T follicular helper cell (primary cell): ENCODE results near the gene CD14.
"Not testable (repeated sequence)": the region's sequence is repeated elsewhere in the genome, so short reads cannot be mapped to it uniquely, and the experiment has no call there.

Experiments used
- DNase-seq: peaks from one replicate; pipeline ENCODE4 v3.0.0-alpha.2; 2020; ENCODE audit warnings: low read depth

Gene CD14

DNA sequence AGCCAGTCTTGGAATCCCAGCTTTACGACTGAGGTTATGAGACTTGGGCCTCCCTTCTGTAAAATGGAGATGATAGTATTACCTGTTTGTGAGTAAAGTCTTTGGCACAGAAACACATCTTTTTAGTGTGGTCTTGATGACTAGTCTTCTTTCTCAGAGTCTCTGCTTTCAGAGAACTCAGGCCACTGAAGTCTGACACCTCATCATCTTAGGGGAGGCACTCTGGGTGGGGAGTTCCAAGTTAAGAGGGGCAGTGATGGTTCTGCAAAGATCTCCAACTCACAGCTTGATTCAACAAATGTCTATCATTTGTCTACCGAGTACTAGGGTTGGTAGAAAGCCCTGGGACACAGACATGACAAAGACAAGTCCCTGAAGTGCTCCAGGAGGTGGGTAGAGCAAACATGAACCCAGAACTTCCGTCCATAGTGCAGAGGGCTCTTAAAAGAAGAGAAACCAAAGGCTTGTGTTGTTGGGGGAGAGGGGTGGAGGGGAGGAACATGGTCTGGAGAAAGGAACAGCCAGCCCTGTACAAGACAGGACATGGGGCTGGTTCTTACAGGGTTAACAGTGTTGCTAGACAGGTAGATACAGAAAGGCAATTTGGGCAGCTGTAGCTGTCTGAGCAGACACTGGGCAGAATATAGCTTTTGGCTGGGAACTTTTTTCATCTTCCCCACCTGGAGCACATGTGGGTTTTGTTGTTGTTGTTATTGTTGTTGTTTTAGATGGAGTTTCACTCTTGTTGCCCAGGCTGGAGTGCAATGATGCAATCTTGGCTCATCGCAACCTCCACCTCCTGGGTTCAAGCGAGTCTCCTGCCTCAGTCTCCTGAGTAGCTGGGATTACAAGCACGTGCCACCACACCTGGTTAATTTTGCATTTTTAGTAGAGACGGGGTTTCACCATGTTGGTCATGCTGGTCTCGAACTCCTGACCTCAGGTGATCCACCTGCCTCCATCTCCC lies 2.6 kb upstream of the CD14 start:
- DNase-seq, result no peak

GRCh38 chr5:140634103-140634502 lies 1.1 kb upstream of the CD14 start:
- no peak for DNase-seq

DNA sequence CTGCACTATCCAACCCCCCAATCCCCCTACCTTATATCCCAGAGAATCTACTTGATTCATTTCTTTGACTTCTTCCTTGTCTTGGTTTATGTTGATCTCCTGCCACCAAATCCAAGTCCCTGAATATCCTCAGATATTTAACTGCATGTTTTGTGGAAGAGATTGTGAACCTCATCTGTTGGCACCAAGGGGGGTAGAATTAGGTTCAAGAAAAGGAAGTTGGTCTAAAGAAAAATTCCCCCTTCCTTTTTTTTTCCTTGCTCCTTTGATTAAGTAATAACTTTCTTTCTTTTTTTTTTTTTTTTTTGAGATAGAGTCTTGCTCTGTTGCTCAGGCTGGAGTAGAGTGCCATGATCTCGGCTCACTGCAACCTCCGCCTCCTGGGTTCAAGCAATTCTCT lies 526 bp upstream of the CD14 start:
- DNase-seq, result no peak

GRCh38 chr5:140632366-140633020 lies 482 bp downstream of the CD14 start:
- no peak for DNase-seq

DNA sequence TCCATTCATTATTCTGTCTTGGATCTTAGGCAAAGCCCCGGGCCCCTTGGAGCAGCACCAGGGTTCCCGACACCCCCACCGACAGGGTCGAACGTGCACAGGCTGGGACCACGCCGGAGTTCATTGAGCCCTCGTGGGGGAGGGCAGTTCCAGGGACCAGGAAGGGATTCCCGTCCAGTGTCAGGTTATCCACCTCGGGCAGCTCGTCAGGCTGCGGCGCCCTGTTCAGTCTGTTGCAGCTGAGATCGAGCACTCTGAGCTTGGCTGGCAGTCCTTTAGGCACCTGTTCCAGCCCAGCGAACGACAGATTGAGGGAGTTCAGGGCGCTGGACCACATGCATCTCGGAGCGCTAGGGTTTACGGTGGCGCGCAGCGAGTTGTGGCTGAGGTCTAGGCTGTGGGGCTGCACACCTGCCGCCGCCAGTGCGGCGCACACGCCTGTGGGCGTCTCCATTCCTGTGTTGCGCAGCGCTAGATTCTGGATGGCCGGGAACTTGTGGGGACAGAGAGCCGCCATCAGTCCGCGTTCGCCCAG lies 1.1 kb downstream of the CD14 start:
- DNase-seq, result no peak

GRCh38 chr5:140631036-140631417 lies 1.9 kb downstream of the CD14 start:
- no peak for DNase-seq

DNA sequence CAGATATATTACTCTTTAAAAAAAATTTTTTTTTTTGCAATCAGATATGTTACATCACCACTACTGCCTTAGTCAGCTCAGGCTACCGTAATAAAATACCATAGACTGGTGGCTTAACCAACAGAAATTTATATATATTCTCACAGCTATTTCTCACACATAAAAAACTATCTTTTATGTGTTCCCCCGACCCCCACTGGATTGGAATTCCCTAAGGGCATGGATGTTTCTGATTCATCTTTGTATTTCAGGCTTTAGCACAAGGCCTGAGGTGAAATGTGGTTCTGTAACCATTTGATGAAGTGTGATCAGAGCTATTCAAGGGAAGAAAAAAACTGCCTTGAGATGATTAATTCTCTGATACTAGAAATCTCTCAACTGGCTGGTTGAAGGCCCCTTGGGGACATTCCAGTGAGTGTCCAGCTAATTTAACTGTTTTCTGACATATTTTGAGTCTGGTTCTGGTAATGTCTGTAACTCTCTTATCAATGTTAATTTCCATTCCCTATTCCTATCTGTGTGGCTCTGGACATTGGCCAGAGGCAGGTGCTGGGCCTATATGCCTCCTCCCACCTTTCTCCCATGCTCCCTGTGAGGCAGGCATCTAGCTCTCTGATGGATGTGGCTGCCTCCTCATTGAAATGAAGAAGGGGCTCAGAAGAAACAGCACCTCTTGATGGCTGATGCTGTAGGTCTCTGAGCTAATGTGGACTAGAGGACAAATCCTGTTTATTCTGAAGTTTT lies 2.5 kb downstream of the CD14 start:
- no peak for DNase-seq

DNA sequence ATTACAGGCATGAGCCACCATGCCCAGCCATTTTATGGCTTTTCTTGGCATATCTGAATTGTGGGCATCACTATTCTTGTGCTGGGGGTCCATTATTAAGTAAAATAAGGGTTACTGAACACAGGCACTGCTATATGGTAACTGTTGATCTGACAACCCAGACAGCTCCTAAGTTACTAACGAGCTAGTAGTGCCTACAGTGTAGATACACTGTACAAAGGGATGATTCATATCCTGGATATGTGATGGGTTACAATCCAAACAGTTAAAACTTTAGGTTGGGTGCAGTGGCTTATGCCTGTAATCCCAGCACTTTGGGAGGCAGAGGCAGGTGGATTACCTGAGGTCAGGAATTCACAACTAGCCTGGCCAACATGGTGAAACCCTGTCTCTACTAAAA lies 4.3 kb downstream of the CD14 start:
- DNase-seq, result no peak

GRCh38 chr5:140627972-140628371 lies 5.0 kb downstream of the CD14 start:
- no peak for DNase-seq

DNA sequence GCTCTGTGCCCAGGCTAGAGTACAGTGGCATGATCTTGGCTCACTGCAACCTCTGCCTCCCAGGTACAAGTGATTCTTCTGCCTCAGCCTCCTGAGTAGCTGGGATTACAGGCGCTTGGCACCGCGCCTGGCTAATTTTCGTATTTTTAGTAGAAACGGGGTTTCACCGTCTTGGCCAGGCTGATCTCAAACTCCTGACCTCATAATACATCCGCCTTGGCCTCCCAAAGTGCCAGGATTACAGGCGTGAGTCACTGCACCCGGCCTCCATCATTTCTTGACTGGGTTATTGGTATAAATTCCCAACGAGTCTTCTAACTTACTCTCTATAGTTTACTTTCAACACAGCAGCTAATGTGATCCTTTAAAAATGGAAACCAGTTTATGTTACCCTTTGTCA lies 8.1 kb downstream of the CD14 start:
- not testable (repeated sequence) for DNase-seq

GRCh38 chr5:140623061-140623460 lies 9.9 kb downstream of the CD14 start:
- DNase-seq, result not testable (repeated sequence)

- DNase-seq, result no peak
These were observed 10.7 kb downstream of the CD14 start for GRCh38 chr5:140622301-140622700.

- DNase-seq, result no peak
These were observed 21.9 kb downstream of the CD14 start for GRCh38 chr5:140611020-140611521.

DNA sequence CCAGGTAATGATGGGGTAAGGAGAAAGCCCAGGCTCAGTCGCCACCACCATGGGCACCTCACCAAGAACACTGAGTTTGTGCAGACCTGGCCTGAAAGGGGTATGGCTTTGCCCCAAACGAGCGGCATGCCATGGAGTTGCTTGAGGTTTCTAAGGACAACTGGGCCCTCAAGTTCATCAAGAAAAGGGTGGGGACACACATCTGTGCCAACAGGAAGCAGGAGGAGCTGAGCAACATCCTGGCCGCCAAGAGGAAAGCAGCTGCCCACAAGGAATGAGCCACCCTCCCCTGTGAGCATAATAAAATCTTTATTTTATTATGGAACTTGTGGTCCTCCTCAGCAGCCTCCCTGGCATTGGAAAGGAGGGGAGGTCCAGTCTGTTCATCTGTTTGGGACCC lies 23.8 kb downstream of the CD14 start:
- DNase-seq, result no peak

DNA sequence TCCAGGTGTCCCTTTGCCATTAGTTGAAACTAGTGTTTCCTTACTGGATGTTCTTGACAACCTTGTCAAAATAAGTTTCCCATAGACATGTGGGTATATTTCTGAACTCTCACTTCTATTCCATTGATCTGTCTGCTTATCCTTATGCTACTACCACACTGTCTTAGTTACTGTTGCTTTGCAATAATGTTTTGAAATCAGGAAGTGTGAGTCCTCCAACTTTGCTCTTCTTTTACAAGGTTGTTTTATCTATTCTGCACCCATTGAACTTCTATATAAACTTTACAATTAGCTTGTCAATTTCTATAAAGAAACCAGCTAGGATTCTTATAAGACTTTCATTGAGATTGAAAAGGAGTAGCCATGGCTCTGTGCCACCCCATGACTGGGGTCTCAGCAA lies 24.3 kb downstream of the CD14 start:
- no peak for DNase-seq

DNA sequence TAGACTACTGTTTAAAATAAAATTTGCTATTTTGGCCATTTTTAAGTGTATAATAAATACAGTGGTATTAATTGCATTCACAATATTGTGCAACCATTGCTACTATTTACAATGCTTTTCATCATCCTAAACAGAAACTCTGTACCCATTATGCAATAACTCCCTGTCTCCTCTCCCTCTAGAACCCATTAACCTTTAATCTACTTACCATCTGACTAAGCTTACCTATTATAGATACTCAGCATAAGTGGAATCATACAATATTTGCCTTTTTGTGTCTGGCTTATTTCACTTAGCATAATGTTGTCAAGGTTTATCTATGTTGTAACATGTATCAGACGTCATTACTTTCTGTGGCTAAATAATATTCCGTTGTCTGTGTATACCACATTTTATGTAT lies 25.9 kb downstream of the CD14 start:
- no peak for DNase-seq

GRCh38 chr5:140605879-140606278 lies 27.1 kb downstream of the CD14 start:
- no peak for DNase-seq

DNA sequence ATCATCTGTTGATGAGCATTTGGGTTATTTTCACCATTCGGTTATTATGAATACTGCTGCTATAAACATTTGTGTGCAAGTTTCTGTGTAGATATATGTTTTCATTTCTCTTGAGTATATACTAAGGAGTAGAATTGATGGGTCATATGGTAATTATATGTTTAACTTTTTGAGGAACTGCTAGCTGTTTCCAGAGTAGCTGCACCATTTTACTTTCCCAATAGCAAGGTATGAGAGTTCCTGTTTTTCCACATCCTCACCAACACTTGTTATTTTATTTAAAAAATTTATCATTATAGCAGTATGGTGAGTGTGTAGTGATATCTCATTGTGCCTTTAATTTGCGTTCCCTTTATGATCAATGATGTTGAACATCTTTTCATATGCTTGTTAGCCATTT lies 29.2 kb downstream of the CD14 start:
- no peak for DNase-seq

DNA sequence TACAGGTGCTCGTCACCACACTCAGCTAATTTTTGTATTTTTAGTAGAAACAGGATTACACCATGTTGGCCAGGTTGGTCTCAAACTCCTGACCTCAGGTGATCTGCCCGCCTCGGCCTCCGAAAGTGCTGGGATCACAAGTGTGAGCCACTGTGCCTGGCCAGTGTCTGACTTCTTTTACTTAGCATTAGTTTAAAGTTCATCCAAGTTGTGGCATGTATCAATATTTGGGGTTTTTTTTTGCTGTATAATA lies 29.6 kb downstream of the CD14 start:
- not testable (repeated sequence) for DNase-seq

DNA sequence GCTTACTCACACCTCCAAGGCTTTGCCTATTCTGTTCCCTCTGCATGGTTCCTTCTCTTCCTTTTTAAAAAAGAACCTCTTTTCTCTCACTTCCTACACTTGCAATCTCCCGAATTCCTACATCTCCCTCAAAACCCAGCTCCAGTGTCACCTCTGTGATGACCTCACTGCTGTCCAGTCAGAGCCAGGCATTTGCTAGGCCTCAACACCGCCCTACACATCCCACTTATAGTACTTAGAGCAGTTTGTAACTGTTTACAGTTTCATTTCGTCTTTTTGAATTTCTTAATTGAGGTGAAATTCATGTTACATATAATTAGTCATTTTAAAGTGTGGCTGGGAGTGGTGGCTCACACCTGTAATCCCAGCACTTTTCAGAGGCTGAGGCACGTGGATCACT lies 30.8 kb downstream of the CD14 start:
- no peak for DNase-seq

- DNase-seq, result no peak
These were observed 32.9 kb downstream of the CD14 start for GRCh38 chr5:140600096-140600495.

DNA sequence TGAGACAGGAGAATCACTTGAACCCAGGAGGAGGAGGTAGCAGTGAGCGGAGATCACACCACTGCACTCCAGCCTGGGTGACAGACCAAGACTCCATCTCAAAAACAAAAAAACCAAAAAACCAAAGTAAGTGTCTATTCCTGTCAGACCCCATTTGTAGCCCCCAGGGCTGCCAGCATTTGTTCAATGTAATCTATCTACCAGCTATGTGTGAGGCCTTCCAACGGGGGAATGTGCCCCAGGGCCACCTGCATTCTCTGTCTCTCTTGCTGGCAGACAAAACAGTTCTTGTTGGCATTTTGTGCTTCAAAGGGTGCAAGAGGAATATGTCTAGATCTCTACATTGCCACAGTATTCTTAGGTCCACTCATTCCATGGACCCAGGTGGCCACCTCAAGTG lies 34.1 kb downstream of the CD14 start:
- DNase-seq, result no peak

DNA sequence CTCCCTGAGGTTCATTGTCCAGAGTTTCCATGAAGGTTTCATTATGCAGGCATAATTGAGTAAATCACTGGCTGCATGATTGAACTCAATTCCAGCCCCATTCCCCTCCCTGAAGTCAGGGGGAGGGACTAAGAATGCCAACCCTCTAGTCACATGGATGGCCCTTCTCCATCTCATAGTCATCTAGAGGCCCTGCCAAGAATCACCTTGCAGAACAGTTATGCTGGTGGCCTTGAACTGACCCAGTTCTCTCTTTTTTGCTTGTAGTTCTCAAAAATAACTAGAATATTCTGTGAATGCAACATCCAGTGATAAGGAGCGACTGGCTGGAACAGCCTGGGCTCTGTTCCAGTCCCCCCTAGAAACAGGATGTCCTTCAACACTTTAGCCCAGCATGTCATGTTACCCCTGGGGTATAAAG lies 36.6 kb downstream of the CD14 start:
- no peak for DNase-seq
